Skin epidermis (tissue), 12 donors: ENCODE results near the gene CLVS2.

ENCODE experiments used
- H3K27ac ChIP-seq, 21 experiments: fragments of 200-600 bp; sonication (generic) in 11 of 21; one replicate each; pipeline ENCODE4 v1.5.0; 2020; ENCODE audit warnings: mild to moderate bottlenecking in 3 of 21, inconsistent platforms in 2 of 21, moderate library complexity in 2 of 21
- H3K4me3 ChIP-seq, 7 experiments: fragments of 200-600 bp; sonication (generic) in 2 of 7; one replicate each; pipeline ENCODE4 v1.5.0; 2020; ENCODE audit warnings: inconsistent platforms in 2 of 7, mild to moderate bottlenecking in 2 of 7, moderate library complexity in 1 of 7

Gene CLVS2

GRCh38 chr6:123116370-123116769, 120.3 kb downstream of the CLVS2 start:
- no peak overlapping the region for H3K4me3 ChIP-seq
- no peak overlapping the region for H3K27ac ChIP-seq

- Histone ChIP-seq H3K4me3 (no peak overlapping the region), H3K27ac (no peak overlapping the region)
Measured at GRCh38 chr6:123117145-123117908, 121.3 kb downstream of the CLVS2 start.

GRCh38 chr6:123118811-123119210, 122.8 kb downstream of the CLVS2 start:
- no peak overlapping the region for H3K4me3 ChIP-seq
- no peak overlapping the region for H3K27ac ChIP-seq
